ENCODE measurements around the gene PLEKHJ1. TPM values are rescaled to one million over a fixed set of nuclear protein-coding genes. Genes with fewer than 3 reads are reported as not detected.
A peak's percentile ranks its signal among the peaks of the same experiment; 100 is the strongest.

PLEKHJ1 gene
- total and polyA plus RNA-seq, 2 of the 8 experiments (the other 6 are each of a cell fraction or from before 2014, with no cell fraction given): 135 to 187 TPM

DNA sequence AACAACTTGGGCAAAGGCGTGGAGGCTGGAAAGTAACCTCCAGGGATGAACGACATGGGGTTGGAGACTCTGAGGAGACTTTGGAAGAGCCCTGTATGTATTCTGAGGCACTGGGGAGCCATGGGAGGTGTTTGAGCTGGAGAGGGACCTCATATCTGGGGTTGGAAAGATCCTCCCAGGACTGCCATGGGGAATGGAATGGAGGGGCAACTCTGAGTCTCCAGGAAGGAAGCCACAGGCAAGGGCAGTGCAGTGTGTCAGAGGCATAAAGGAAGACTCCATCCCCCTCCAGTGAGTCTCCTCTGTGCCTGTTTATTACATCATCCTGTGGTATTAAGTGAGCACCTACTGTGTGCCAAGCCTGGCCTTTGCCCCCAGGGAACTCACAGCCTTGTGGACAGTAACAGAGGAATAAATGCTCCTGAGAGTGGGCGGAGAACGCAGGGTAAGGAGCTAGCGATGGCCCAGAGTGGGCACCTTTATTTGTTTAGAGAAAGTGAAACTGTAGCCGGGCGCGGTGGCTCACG lies 38.1 kb upstream of the PLEKHJ1 start:
- Histone ChIP-seq H3K18ac (ENCODE audit: extremely low read depth, low read length) (no peak overlapping the region), H2AK5ac (ENCODE audit: low read depth, low read length) (0 out of 2 replicates have a peak overlapping the region, but pooled peaks have one; percentile 72), H3K27ac (ENCODE audit: low read depth, low read length) (no peak overlapping the region), H3K79me2 (ENCODE audit: control insufficient read depth in 1 of 2, insufficient read depth in 2 of 2, low read length in 2 of 2) (peaks cover 20 to 40% of the 10 kb centered on the region in 2 experiments; a peak in 3 of 4 replicates), H3K4ac (replicated peaks; ENCODE audit: insufficient read length, low read depth, low read length) (no peak overlapping the region), H3K4me3 (ENCODE audit: extremely low read depth in 1 of 4, insufficient read depth in 2 of 4, low read depth in 3 of 4, low read length in 4 of 4) (peak overlapping the region in 2 of 4 experiments; percentile 14 to 53; a peak in 3 of 8 replicates), H4K91ac (replicated peaks; ENCODE audit: insufficient read length, low read length) (no peak overlapping the region), H3K23me2 (ENCODE audit: low read depth, low read length) (peaks cover 5% of the 10 kb centered on the region; the same call in 1 of the 2 replicates), H4K20me1 (replicated peaks in 1 of 2; ENCODE audit: control insufficient read depth in 1 of 2, insufficient read depth in 2 of 2, low read length in 2 of 2) (peaks cover 22 to 31% of the 10 kb centered on the region in 2 experiments), H3K14ac (ENCODE audit: insufficient read length) (no peak overlapping the region), H3K56ac (replicated peaks; ENCODE audit: insufficient read length, low read depth, low read length) (no peak overlapping the region), H3K36me3 (ENCODE audit: control insufficient read depth in 2 of 4, insufficient read depth in 4 of 4, low read length in 3 of 4) (peaks cover 3 to 23% (median 9%) of the 10 kb centered on the region in 4 experiments; a peak in 5 of 8 replicates), H3K79me1 (ENCODE audit: low read depth, low read length) (peaks cover 3% of the 10 kb centered on the region; the same call in 1 of the 2 replicates), H3K4me2 (ENCODE audit: insufficient read depth in 1 of 2, low read depth in 2 of 2, low read length in 2 of 2) (peak overlapping the region in 1 of 2 experiments; percentile 79; a peak in 1 of 4 replicates), H2AFZ (ENCODE audit: low read length) (no peak overlapping the region), H2BK120ac (replicated peaks; ENCODE audit: low read depth, low read length) (no peak overlapping the region), H2BK15ac (ENCODE audit: low read length) (no peak overlapping the region), H4K8ac (ENCODE audit: extremely low read depth, insufficient read depth, low read length) (0 out of 2 replicates have a peak overlapping the region, but pooled peaks have one; percentile 9), H3K4me1 (replicated peaks in 1 of 4; ENCODE audit: control insufficient read depth in 3 of 4, insufficient read depth in 4 of 4, low read length in 3 of 4) (peaks cover 0 to 17% (median 7%) of the 10 kb centered on the region in 4 experiments; a peak in 5 of 7 replicates), H4K5ac (ENCODE audit: insufficient read length, low read depth, low read length) (no peak overlapping the region), H2BK5ac (ENCODE audit: low read depth, low read length) (no peak overlapping the region), H3K9ac (replicated peaks in 1 of 4; ENCODE audit: extremely low read depth in 1 of 4, low read depth in 3 of 4, low read length in 3 of 4) (no peak overlapping the region), H2BK12ac (ENCODE audit: low read depth, low read length) (no peak overlapping the region), H3K27me3 (replicated peaks in 1 of 4; ENCODE audit: control insufficient read depth in 3 of 4, extremely low read depth in 1 of 4, insufficient read depth in 3 of 4, low read length in 3 of 4) (no peaks in the 10 kb centered on the region), H2BK20ac (ENCODE audit: low read length) (no peak overlapping the region), H3K9me3 (ENCODE audit: insufficient read depth in 2 of 2, low read depth in 1 of 2, low read length in 1 of 2) (no peaks in the 10 kb centered on the region), H3K23ac (ENCODE audit: insufficient read length) (no peak overlapping the region)
- FAIRE-seq: no peak
- ChIA-PET CTCF (ENCODE audit: partially characterized antibody) (interaction anchor here (0.6 to 6.2 kb wide), 30 partner anchors 12 to 347 kb away, joined by 3 to 106 read pairs (median 6); partner anchors contain the start of genes JSRP1, LSM7 and SPPL2B), POLR2A (ENCODE audit: partially characterized antibody) (interaction anchor here (0.6 to 23.4 kb wide), 16 partner anchors 7 to 1985 kb away, joined by 3 to 330 read pairs (median 6); partner anchors contain the start of genes AMH, JSRP1 and PLEKHJ1)
- TF ChIP-seq PHF8 (conservative IDR thresholded peaks at IDR 0.05; ENCODE audit: low read depth, low read length): no peak
- TF ChIP-seq KDM1A (IDR thresholded peaks at IDR 0.05; ENCODE audit: borderline replicate concordance, low read length): peak; percentile 96
- no peak for TF ChIP-seq GTF2F1 (IDR thresholded peaks at IDR 0.05; ENCODE audit: borderline replicate concordance, low read depth, low read length)
- no peak for TF ChIP-seq RFX5 (IDR thresholded peaks at IDR 0.05; ENCODE audit: borderline replicate concordance, low read depth, low read length)
- TF ChIP-seq CBX5 (IDR thresholded peaks at IDR 0.05; ENCODE audit: low read depth, low read length): no peak
- no peak for TF ChIP-seq CHD2 (IDR thresholded peaks at IDR 0.05; ENCODE audit: low read length)
- DNase-seq (ENCODE audit: low read depth in 1 of 2, low spot score in 2 of 2): no peak
- WGBS, 2 experiments (ENCODE audit: extremely low coverage in 1 of 2, insufficient coverage in 1 of 2, insufficient read length in 1 of 2, insufficient replicate concordance in 2 of 2, low coverage in 1 of 2, low lambda C conversion rate in 2 of 2, missing lambda C conversion rate in 1 of 2): 88% methylated on average over 9 of the region's 9 CpGs; no CpG with 5 or more reads in 1 of the 2 experiments
